Skeletal muscle cell (primary cell): ENCODE measurements around the gene RAB11A.

Experiments used
- DNase-seq: peaks from one replicate; pipeline ENCODE4 v3.0.0-alpha.2; 2010; ENCODE audit warnings: low read depth
- H3K4me3 ChIP-seq: 2 replicates; pipeline ENCODE4 v1.5.1; 2011; ENCODE audit warnings: low read depth, mild to moderate bottlenecking, control low read depth, low read length, moderate library complexity

The RAB11A gene

DNA sequence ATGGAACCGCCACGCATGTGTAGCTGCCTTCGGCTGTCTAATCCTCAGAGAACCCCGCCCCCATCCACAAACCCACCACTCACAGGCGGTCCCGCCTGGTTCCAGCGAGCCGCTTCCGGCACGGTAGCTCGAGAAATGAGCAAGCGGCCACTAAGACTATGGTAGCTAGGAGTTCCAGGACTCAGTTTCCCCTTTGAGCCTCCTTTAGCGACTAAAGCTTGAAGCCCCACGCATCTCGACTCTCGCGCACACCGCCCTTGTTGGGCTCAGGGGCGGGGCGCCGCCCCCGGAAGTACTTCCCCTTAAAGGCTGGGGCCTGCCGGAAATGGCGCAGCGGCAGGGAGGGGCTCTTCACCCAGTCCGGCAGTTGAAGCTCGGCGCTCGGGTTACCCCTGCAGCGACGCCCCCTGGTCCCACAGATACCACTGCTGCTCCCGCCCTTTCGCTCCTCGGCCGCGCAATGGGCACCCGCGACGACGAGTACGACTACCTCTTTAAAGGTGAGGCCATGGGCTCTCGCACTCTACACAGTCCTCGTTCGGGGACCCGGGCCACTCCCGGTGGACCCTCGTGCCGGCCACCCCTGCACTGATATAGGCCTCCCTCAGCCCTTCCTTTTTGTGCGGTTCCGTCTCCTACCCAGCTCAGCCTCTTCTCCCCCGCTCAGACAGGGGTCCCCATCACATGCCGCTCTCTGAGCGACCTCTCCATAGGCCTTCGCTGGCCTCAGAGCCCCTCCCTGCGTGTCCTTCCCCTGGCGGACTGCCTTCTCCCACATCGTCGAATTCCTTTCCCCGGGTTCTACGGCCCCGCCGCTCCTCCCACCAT, at the start of gene RAB11A:
Gene RAB11A, plus strand, starts transcription at position 366 of the 828 bp plus-strand sequence. Its CDS starts 95 bp downstream, at position 461.
- peak; percentile 88 for DNase-seq
- peak within 1 kb of the TSS; percentile 97 for H3K4me3 ChIP-seq

GRCh38 chr15:65819563-65819960, 49.7 kb upstream of the RAB11A start:
- H3K4me3 ChIP-seq: no peak overlapping the region
- no peak for DNase-seq

DNA sequence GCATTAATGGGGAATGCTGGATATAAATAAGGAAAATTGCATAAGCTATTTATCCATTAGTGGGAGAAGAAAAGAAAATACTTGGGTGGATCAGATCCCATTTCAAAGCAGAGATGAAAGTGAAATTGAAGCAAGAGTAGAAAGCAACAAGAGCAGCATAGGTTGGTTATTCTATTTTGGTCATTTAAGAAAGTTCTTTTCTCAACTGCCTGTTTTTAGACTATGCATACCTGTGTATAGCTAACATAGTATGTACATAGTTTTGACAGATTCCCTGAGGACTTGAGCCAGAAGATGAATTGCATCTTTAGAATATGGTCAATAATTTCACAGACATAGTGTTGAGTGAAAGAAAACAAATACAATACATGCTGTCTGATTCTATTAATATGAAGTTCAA, 48.2 kb upstream of the RAB11A start:
- no peak for DNase-seq
- H3K4me3 ChIP-seq: no peak overlapping the region

DNA sequence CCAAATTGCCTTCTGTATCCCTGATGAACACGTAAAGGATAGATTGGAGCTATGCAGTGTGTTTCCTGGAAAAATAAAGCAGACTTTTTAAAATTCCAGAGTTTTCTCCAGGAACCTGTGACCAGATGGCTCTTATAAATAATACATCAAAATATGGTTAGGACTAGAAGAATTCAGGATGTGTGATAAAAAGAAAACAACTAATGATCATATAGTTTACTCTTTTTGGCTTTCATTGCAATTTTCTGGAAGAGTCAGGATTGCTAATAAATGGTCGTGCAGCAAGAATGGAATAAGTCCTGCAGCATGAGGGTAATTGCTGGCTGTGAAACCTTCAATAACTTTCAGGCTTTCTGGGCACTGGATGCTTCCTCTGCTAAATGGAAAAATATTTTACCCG, 47.0 kb upstream of the RAB11A start:
- H3K4me3 ChIP-seq: no peak overlapping the region
- no peak for DNase-seq

DNA sequence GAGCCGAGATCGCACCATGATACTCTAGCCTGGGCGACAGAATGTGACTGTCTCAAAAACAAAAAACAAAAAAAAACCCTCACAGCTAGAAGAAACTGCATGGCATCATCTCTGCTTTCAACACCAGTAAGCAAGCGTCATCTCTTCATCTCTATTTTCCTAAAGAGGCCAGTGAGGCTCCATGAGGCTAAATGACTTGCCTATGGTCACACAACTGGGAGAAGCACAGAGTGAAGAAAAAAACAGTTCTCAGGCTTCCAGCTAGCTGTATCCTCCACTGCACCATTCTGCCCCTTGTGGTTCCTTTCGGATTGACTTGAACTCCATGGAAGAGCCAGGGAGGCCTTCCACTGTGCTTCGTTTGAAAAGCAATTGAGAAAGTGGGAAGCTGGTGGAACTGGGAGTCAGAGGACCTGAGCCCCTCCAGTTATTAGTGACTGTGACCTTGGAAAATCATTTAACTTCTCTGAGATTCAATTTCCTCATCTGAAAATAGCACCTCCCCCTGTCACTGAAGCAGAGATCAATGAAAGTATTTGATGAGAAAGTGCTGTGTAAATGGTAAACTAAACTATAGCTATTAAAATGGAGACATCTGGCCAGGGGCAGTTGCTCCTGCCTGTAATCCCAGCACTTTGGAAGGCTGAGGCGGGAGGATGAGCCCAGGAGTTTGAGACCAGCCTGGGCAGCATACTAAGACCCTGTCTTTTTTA, 45.1 kb upstream of the RAB11A start:
- no peak overlapping the region for H3K4me3 ChIP-seq
- no peak for DNase-seq

GRCh38 chr15:65824941-65825544, 44.2 kb upstream of the RAB11A start:
- no peak overlapping the region for H3K4me3 ChIP-seq
- peak; percentile 30 for DNase-seq

DNA sequence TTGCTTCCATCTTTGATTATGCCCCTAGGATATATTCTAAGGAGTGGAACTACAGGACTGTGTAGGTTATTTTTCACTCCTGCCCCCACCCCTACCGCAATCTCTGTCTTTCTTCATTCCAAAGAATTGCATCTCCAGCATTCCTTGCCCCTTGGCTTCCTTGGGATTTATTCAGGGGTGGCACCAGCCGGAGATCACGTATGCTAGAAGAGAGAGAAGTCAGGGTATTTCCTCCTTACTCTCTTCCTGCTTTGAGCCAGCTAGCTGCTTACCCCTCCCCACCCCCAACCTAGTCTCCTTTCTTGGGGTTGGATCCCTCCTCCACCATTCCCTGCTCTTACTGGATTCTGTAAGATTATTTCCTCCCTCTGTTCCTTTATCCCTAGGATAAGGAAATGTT, 42.2 kb upstream of the RAB11A start:
- H3K4me3 ChIP-seq: no peak overlapping the region
- DNase-seq: no peak

- H3K4me3 ChIP-seq: no peak overlapping the region
- DNase-seq: no peak
Measured at GRCh38 chr15:65828585-65828984, 40.7 kb upstream of the RAB11A start.

DNA sequence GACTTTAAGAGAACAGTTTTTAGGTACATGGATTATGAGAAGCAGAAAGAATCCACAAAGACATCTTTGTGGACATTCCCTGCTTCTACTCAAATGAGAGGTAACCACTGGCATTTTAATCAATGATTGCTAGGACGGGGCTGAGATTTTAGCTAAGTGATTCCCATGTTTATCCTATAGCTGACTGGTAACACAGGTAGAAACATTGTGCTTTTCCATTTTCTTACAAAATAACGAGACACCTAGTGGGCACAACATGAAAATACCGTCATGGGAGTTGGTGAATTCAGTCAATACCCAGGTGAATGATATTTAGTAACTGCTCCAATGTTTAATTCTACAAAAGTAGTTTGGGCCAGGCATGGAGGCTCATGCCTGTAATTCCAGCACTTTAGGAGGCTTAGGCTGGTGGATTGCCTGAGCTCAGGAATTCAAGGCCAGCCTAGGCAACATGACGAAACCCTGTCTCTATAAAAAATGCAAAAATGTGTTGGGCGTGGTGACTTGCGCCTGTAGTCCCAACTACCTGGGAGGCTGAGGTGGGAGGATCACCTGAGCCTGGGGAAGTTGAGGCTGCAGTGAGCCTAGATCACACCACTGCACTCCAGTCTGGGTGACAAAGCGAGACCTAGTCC, 40.0 kb upstream of the RAB11A start:
- no peak for DNase-seq
- H3K4me3 ChIP-seq: no peak overlapping the region

DNA sequence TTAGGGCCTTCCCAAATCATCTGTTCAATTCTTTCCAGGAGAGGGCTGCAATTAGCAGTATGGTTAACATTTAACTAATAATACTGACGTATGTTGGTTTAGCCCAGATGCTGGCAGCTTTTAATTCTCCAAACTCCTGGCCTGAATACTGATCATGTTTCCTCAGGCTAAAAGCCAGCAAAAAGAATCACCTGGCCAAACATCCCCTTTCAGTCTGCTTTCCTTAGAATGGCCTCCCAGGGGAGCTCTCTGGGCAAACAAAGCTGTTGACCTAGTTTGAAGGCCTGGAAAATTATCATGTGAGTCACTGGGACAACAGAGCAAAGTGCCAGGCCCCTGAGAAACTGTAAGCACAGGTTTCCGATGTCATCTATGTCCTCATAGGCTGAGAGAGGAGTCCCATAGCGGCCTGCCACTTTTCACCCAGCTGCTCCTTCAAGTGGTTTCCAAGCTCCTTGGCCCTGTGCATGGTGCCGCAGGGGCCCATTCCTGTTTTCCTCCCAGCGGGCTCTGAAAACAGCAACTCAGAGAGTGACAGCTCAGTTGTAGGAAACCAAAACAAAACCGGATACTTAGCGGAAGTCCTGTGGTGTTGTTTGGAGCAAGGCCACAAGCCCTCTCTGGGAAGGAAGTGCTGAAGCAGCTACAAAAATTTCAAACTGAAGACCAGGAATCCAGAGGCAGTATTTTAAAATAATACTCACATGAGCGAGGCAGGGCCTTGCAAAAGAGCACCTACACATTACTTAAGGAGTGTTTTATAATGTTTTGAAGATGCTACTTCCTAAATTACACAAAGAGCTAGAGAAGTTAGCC, 36.5 kb upstream of the RAB11A start:
- H3K4me3 ChIP-seq: peak overlapping the region; percentile 21
- peak; percentile 95 for DNase-seq

DNA sequence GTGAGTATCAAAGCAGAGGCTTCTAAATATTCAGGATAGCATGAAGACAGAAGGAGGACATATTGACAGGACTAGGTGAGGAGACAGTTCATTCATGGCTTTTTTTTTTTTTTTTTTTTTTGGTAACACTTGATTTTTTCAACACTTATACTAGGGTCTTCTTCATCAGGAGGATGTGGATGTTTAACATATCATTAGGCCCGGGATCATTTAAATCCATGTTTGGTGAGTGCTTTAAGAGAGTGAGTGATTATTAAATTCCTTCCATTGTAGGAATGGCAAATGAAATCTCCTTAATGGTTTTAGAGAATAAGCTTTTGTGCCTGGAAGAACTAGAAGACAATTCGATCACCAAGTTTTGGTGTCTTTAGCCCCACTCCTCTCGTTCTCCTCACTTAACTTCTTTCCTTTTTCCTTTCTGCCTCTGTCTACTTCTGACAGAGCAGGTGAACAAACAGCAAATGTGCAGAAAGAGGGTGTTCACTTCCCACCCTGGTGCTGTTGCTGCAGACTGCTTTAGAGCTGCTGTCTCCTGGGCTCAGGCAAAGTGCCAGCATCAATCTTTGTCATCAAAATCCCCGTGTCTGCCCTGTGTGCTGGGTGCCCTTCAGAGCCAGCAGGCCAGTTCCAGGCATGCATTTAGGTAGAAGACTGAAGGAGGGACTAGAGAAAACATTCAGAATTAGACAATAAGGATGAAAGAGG, 35.6 kb upstream of the RAB11A start:
- no peak for DNase-seq
- H3K4me3 ChIP-seq: no peak overlapping the region

GRCh38 chr15:65834603-65835282, 34.5 kb upstream of the RAB11A start:
- no peak for DNase-seq
- no peak overlapping the region for H3K4me3 ChIP-seq

DNA sequence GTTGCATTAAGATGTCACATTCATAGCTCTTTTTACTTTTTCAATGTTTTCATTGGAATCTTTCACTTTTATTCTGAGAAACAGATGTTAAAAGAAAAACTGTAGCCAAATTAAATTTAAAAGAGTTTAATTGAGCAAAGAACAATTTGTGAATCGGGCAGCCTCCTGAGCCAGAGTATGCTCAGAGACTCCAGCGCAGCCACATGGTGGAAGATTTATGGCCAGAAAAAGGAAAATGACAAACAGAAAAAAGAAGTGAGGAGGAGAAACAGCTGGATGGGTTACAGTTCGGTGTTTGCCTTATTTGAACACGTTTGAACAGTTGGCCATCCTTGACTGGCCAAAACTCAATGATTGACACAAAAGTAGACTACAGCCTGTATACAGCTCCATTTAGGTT, 33.8 kb upstream of the RAB11A start:
- H3K4me3 ChIP-seq: no peak overlapping the region
- no peak for DNase-seq

- DNase-seq: no peak
Measured at GRCh38 chr15:65836665-65837064, 32.6 kb upstream of the RAB11A start.

GRCh38 chr15:65837301-65838294, 31.7 kb upstream of the RAB11A start:
- H3K4me3 ChIP-seq: no peak overlapping the region

More at GRCh38 chr15:65836665-65837064, 32.6 kb upstream of the RAB11A start:
- no peak overlapping the region for H3K4me3 ChIP-seq

GRCh38 chr15:65839354-65839901, 29.9 kb upstream of the RAB11A start:
- H3K4me3 ChIP-seq: no peak overlapping the region
- DNase-seq: no peak

More at GRCh38 chr15:65837301-65838294, 31.7 kb upstream of the RAB11A start:
- no peak for DNase-seq

DNA sequence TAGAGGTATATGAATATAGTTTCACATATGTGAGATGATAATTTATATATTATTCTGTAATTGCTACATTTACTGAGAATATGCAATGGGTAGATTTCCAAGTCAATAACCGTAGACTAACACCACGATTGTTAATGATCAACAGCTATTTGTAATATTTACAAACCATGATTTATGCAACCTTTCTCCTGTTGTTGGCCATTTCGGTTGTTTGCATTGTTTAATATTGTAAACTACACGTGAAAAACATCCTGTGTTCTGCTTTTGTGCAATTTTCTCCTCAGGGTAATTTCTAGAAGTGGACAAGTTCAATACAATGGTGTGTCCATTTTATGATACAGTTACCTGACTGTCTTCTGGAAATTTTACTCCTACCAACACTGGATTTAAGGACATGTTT, 29.3 kb upstream of the RAB11A start:
- no peak overlapping the region for H3K4me3 ChIP-seq
- DNase-seq: no peak
